GM18502 (cell line): ENCODE results near the gene GRIK5.
A peak's percentile ranks its signal among the peaks of the same experiment; 100 is the strongest.
"Not testable (repeated sequence)": the region's sequence is repeated elsewhere in the genome, so short reads cannot be mapped to it uniquely, and the experiment has no call there.

Experiments
- ATAC-seq: cut with Tn5 transposase; IDR thresholded peaks from one replicate; pipeline ENCODE4 v1.9.1; 2021; ENCODE audit warnings: mild to moderate bottlenecking; ENCODE audit not compliant: unreplicated experiment, poor library complexity

GRIK5 gene, protein sequence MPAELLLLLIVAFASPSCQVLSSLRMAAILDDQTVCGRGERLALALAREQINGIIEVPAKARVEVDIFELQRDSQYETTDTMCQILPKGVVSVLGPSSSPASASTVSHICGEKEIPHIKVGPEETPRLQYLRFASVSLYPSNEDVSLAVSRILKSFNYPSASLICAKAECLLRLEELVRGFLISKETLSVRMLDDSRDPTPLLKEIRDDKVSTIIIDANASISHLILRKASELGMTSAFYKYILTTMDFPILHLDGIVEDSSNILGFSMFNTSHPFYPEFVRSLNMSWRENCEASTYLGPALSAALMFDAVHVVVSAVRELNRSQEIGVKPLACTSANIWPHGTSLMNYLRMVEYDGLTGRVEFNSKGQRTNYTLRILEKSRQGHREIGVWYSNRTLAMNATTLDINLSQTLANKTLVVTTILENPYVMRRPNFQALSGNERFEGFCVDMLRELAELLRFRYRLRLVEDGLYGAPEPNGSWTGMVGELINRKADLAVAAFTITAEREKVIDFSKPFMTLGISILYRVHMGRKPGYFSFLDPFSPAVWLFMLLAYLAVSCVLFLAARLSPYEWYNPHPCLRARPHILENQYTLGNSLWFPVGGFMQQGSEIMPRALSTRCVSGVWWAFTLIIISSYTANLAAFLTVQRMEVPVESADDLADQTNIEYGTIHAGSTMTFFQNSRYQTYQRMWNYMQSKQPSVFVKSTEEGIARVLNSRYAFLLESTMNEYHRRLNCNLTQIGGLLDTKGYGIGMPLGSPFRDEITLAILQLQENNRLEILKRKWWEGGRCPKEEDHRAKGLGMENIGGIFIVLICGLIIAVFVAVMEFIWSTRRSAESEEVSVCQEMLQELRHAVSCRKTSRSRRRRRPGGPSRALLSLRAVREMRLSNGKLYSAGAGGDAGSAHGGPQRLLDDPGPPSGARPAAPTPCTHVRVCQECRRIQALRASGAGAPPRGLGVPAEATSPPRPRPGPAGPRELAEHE

GRCh38 chr19:42069619-42070351, at the start of gene GRIK5:
Gene GRIK5 (minus strand): TSS chr19:42070206. CDS start chr19:42065770, 4,436 bp downstream.
- no peak for ATAC-seq

GRCh38 chr19:42117076-42117475, 47.1 kb upstream of the GRIK5 start:
- no peak for ATAC-seq

DNA sequence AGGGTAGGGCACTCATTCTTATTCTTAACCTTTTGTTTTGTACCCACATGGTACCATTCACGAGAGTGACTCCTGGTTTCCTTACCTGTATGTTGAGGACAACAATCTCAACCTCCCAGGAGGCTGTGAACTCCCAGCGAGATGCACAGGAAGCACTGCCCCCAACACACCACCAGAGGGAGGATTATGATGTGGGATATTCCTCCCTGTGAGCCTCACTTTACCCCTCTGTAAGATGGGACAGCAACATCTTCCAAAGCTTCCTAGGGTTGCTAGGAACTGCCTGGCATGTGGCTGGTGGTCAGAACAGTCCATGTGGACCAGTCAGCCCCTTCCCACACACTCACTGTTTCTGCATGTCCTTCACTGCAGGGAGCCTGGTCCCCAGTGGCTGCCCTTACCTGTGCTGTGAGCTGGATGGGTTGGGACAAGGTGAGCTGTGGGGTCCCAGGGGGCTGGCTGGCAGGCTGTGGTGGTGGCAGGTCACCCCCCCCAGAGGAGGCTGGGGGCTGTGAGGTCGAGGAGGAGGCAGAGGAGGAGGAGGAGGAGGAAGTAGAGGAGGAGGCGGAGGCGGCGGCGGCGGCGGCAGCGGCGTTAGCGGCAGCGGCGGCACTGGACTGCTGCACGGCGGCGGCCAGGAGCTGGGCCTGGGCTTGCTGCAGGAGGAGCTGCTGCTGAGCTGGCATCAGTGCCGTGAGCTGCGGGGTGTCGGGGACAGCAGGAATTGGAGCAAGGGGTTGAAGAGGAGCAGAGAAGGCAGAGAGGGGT, 46.5 kb upstream of the GRIK5 start:
- no peak for ATAC-seq

GRCh38 chr19:42115705-42116104, 45.7 kb upstream of the GRIK5 start:
- ATAC-seq: no peak

GRCh38 chr19:42115219-42115618, 45.2 kb upstream of the GRIK5 start:
- ATAC-seq: no peak

- ATAC-seq: peak; percentile 67
Observed at GRCh38 chr19:42114412-42114811, 44.4 kb upstream of the GRIK5 start.

DNA sequence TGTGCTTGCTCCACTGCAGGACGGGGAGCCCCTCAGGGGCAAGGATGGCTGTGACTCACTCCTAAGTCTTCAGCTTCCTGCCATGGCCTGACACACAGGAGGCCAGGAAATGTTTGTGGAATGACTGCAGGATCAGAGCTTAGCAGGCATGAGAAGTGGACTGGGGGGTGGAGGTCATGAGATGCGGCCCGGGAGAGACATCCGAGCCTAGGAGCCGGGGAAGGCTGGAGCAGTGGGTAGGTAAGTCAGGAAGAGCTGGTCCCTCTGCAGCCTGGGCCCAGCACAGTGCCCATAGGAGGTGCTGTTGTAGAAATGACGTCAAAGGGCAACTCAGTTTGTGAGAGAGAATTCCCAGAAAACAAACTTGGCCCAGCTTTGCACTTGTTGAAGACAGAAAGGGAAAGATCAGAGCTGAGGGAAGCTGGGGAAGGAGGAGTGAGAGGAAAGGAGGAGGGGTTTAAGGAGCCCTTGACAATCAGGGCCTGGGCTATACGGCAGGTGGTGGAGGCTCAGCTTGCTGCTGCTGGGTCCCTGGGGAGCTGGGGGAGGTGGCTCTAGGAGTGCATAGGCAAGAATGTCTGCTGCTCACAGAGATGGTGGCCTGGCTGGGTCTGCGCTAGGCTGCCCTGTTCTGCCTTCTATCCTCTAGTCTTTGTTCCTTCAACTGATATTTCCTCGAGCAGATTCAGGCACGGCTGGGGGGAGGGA, 43.8 kb upstream of the GRIK5 start:
- ATAC-seq: peak; percentile 54

GRCh38 chr19:42111811-42112210, 41.8 kb upstream of the GRIK5 start:
- ATAC-seq: no peak

DNA sequence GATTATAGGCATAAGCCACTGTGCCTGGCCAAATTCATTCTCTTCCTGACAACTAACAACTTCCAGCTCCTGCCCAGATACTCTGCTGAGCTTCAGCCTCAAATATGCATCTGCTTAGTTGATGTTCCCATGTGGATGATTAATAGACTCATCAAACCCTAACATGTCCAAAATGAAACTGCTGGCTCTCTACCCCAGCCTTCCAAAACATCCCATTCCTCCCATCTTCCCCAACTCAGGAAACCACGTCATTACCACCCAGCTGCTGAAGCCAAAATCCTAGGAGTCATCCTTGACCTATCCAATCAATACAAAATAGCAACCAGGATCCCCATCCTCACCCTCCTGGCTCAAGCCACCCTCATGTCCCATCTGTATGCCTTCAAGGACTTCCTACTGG, 41.4 kb upstream of the GRIK5 start:
- ATAC-seq: no peak

- ATAC-seq: no peak
Observed at GRCh38 chr19:42110658-42111057, 40.7 kb upstream of the GRIK5 start.

- no peak for ATAC-seq
Observed at GRCh38 chr19:42109896-42110295, 39.9 kb upstream of the GRIK5 start.

DNA sequence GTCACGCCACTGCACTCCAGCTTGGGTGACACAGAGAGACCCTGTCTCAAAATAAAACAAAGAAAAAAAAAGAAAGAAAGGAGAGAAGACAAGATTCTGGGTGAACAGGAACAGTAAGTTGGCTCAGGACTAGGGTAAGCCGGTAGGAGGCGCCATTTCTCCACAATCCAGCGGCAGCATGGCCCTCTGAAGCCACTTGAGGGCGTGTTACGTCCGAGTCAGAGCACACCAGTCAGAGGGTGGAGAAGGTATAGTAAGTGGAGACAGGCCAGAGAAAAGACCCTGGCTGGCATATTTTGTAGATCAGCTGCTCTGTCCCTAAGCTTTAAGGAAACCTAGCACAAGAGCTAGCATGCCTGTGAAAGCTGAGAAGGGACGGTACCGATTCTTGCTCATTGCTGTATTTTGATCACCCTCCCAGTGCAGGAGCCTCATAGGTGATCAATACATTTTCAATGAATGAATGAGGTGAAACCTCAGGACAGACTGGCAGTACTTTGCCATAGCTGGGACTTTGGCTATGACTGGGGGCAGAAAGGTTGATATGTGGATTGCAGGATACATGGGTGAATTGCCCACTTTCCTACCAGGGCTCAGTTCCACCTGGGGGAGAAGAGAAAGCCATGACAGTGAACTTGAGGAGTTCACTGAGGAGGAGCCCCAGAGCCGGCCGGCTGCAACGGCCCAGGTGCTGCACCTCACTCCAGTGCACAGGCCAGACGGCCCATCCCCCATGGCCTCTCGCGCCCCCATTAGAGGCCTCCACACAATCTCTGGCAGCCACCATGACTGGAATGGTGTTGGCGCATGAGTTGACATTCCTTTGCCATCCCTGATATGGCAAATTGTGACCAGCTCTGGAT, 38.8 kb upstream of the GRIK5 start:
- ATAC-seq: peak; percentile 77

DNA sequence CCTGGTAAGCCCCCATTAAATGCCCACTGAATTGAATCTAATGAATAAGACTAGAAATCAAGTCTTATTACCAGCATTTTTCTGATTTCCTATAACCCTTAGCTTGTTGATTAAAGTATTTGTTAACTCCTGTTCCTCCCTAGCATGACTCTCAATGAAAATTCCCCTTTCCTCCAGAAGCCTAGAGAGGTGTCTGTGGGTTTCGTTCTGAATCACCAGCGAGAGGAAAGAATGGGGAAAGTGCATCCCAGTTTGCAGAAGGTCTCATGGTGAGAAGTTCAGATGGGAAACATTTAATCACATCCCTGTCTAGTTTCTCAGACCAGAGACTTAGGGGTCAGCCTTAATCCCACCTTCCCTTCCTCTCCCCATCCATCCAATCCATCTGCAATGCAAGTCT, 35.4 kb upstream of the GRIK5 start:
- no peak for ATAC-seq

DNA sequence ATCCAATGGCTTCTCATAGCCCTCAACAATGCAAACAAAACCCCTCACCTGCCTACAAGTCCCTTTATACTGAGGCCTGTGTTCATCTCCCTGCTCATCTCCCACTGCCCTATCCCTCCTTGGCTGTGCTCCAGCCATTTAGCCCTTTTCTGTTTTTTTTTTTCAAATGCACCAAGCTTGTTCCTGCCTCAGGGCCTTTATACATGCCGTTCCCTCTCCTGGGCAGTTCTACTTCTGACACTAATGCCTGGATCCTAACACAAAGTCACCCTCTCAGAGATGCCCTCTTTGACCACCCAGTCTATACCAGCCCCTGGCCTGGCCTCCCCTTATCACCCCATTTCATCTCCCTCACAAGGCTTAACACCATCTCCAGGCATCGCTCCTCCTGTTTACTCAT, 32.9 kb upstream of the GRIK5 start:
- no peak for ATAC-seq

GRCh38 chr19:42100241-42100640, 30.2 kb upstream of the GRIK5 start:
- ATAC-seq: not testable (repeated sequence)

GRCh38 chr19:42099336-42099925, 29.4 kb upstream of the GRIK5 start:
- ATAC-seq: no peak

DNA sequence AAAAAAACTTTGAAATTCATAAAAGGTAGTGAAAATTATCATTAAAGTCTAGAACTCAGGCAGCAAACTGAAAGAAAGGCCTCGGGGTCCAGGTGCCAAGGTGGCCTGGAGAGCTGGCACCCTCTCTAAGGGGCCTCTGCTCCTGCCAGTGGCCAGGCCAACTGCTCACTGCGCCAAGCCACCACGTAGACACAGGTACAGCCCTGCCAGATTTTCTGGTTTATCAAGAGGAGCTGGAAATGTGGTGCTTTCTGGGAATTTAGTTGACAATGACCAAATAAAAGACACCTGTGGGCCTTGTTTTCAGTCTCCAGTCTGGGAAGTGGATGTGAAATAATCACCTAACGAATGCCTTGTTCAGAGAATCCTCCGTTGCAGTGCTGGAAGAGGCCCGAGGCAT, 28.8 kb upstream of the GRIK5 start:
- no peak for ATAC-seq

DNA sequence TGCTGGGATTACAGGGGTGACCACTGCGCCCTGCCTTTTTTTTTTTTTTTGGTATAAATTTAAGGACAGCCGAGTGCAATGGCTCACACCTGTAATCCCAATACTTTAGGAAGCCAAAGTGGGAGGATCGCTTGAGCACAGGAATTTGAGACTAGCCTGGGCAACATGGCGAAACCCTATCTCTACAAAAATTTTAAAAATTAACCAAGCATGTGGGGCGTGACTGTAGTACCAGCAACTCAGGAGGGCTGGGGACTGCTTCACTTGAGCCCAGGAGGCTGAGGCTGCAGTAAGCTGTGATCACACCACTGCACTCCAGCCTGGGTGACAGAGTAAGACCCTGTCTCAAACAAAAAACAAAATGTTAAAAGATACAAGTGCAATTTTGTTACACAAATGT, 27.5 kb upstream of the GRIK5 start:
- ATAC-seq: no peak
